Ovary (tissue), 3 donors: Measurements from ENCODE around the gene SETD1A.

Experiments used
- CTCF ChIP-seq, 3 donors: fragments of 450-650 bp in 2 of 3; fragments of 200-600 bp in 1 of 3; IDR thresholded peaks; one replicate each; pipeline versions ENCODE4 v1.5.1 to v1.8.0; 2016 to 2022; ENCODE audit warnings: antibody characterized with exemption in 3 of 3, mild to moderate bottlenecking in 1 of 3
- POLR2A ChIP-seq: fragments of 450-650 bp; IDR thresholded peaks from one replicate; pipeline ENCODE4 v1.6.1; 2017; ENCODE audit warnings: antibody characterized with exemption, mild to moderate bottlenecking, moderate library complexity
- donor health status: DM: no; HTN: no; CAD: no.

GRCh38 chr16:30984669-30985400 lies 27.3 kb downstream of the SETD1A start, which contains the start of gene HSD3B7:
- TF ChIP-seq CTCF (IDR thresholded peaks at IDR 0.05) (peak; percentile 87 to 97 (median 97)), POLR2A (no peak)
